LNCAP (cell line): ENCODE results near the gene CACHD1.

Source experiments
- CTCF ChIP-seq: fragments of 450-650 bp; IDR thresholded peaks from 2 replicates; pipeline ENCODE4 v1.5.1; 2017; ENCODE audit warnings: mild to moderate bottlenecking

Gene CACHD1

GRCh38 chr1:64466033-64466432 is 3.9 kb upstream of the CACHD1 start:
- TF ChIP-seq CTCF = no peak

- no peak for TF ChIP-seq CTCF
These were observed 583 bp upstream of the CACHD1 start for GRCh38 chr1:64469116-64469976.

GRCh38 chr1:64470665-64471217 is 812 bp downstream of the CACHD1 start:
- no peak for TF ChIP-seq CTCF

- TF ChIP-seq CTCF = no peak
These were observed 1.5 kb downstream of the CACHD1 start for GRCh38 chr1:64471218-64472039.

GRCh38 chr1:64472040-64472376 is 2.1 kb downstream of the CACHD1 start:
- TF ChIP-seq CTCF = no peak

- TF ChIP-seq CTCF = no peak
These were observed 2.9 kb downstream of the CACHD1 start for GRCh38 chr1:64472805-64473204.

- TF ChIP-seq CTCF = no peak
These were observed 3.4 kb downstream of the CACHD1 start for GRCh38 chr1:64473367-64473766.
